Measurements from ENCODE around the gene GRIN2D. TPM values are rescaled to one million over a fixed set of nuclear protein-coding genes. Genes with fewer than 3 reads are reported as not detected.
A peak's percentile ranks its signal among the peaks of the same experiment; 100 is the strongest.

GRIN2D gene
- total RNA-seq, 2 donors from 2014 or later: 0.73 to 1.8 TPM

DNA sequence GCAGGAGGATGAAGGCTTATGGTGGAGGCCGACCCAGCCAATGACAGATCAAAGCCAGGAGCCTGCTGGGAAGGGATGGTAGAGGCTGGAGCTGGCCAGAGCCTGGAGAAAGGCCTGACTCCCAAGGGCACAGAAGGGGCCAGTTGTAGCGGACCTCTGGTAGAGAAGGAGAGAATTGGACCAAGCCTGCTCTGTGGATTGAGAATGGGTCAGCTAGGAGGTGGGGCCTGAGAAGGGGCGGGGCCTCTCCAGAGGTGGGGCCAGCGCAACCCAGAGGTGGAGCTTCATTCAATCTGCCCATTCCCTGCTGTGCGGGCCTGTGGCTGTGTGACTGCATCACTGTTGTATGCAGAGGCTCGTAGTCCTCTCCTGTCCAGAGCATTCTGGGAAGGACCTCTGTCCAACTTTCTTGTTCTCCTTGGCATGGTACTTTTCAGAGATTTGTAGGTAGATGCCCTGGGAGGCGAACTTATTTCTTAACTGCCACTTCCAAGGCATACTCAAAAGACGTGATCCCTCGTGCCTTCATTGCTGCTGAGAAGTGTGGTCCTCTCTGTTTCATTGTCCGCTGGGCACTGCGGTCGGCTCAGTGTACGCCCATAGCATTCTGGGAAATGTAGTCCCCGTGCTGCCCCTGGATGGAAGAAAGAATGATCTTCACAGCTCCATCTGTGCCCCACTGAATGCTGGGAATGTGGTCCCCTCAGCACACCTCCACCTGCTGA is 6.7 kb downstream of the GRIN2D start:
- WGBS: 61% methylated on average over 14 of the region's 14 CpGs
- no peak overlapping the region for H3K27ac ChIP-seq
- no peaks in the 10 kb centered on the region for H3K9me3 ChIP-seq
- H3K36me3 ChIP-seq: no peaks in the 10 kb centered on the region
- TF ChIP-seq POLR2AphosphoS5 (IDR thresholded peaks at IDR 0.05) (no peak), POLR2A (IDR thresholded peaks at IDR 0.05) (no peak)
- TF ChIP-seq, protein P1, sequence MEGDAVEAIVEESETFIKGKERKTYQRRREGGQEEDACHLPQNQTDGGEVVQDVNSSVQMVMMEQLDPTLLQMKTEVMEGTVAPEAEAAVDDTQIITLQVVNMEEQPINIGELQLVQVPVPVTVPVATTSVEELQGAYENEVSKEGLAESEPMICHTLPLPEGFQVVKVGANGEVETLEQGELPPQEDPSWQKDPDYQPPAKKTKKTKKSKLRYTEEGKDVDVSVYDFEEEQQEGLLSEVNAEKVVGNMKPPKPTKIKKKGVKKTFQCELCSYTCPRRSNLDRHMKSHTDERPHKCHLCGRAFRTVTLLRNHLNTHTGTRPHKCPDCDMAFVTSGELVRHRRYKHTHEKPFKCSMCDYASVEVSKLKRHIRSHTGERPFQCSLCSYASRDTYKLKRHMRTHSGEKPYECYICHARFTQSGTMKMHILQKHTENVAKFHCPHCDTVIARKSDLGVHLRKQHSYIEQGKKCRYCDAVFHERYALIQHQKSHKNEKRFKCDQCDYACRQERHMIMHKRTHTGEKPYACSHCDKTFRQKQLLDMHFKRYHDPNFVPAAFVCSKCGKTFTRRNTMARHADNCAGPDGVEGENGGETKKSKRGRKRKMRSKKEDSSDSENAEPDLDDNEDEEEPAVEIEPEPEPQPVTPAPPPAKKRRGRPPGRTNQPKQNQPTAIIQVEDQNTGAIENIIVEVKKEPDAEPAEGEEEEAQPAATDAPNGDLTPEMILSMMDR (IDR thresholded peaks at IDR 0.05): no peak
- DNase-seq (ENCODE audit: low spot score): no peak
- H3K4me1 ChIP-seq (replicated peaks): no peaks in the 10 kb centered on the region
- H3K27me3 ChIP-seq (replicated peaks; ENCODE audit: insufficient read depth): peaks cover 2% of the 10 kb centered on the region
- H3K4me3 ChIP-seq: no peak overlapping the region
- intact Hi-C loops (cut with DNase I): no loop called here

DNA sequence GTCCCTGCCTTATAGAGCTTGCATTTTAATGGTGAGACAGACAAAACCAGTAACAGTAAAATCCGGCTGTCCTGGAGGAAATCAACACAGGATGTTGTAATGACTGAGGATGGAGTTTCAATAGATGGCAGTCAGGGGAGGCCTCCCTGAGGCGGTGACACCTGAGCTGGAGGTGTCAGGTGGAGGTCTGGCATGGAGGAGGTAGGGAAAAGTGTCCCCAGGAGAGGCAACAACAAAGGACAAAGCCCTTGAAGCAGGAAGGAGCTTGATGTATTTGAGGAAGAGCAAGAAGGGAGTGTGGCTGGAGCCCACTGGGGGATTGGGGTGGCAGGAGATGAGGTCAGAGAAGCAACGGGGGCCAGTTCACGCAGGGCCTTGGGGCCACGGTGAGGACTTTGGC is 7.8 kb downstream of the GRIN2D start:
- peaks cover under 1% of the 10 kb centered on the region for H3K27me3 ChIP-seq (replicated peaks; ENCODE audit: insufficient read depth)
- intact Hi-C loops (cut with DNase I): no loop called here
- no peak for TF ChIP-seq POLR2A (IDR thresholded peaks at IDR 0.05)
- TF ChIP-seq, protein P1 (IDR thresholded peaks at IDR 0.05): no peak
- no peak for TF ChIP-seq POLR2AphosphoS5 (IDR thresholded peaks at IDR 0.05)
- no peaks in the 10 kb centered on the region for H3K9me3 ChIP-seq
- H3K4me1 ChIP-seq (replicated peaks): no peaks in the 10 kb centered on the region
- no peaks in the 10 kb centered on the region for H3K36me3 ChIP-seq
- H3K4me3 ChIP-seq: no peak overlapping the region
- 58% methylated on average over 5 of the region's 5 CpGs for WGBS
- no peak for DNase-seq (ENCODE audit: low spot score)
- H3K27ac ChIP-seq: no peak overlapping the region

DNA sequence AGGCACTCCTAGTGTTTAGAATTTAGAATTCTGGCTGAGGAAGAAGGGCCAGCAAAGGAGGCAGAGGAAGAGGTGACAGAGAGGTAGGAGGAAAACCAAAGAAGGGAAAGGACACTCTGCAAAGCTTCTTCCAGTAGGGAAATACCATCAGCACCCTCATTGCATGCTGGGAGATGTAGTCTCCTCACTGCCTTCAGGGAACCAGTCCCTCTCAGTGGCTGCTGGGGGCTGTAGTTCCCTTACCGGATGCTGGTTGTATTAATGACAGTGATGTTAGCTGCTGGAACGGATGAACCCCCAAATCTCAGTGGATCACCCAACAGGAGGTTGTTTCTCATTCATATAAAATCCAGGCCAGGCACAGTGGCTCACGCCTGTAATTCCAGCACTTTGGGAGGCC is 10.1 kb downstream of the GRIN2D start:
- peak; percentile 57 for TF ChIP-seq POLR2AphosphoS5 (IDR thresholded peaks at IDR 0.05)
- TF ChIP-seq, protein P1 (IDR thresholded peaks at IDR 0.05): no peak
- H3K4me3 ChIP-seq: no peak overlapping the region
- no peak overlapping the region for H3K27ac ChIP-seq
- intact Hi-C loops (cut with DNase I): no loop called here
- peak; percentile 46 for DNase-seq (ENCODE audit: low spot score)
- WGBS: 33% methylated on average over 3 of the region's 3 CpGs
- no peaks in the 10 kb centered on the region for H3K9me3 ChIP-seq
- no peaks in the 10 kb centered on the region for H3K4me1 ChIP-seq (replicated peaks)
- H3K27me3 ChIP-seq (replicated peaks; ENCODE audit: insufficient read depth): no peaks in the 10 kb centered on the region
- no peaks in the 10 kb centered on the region for H3K36me3 ChIP-seq

DNA sequence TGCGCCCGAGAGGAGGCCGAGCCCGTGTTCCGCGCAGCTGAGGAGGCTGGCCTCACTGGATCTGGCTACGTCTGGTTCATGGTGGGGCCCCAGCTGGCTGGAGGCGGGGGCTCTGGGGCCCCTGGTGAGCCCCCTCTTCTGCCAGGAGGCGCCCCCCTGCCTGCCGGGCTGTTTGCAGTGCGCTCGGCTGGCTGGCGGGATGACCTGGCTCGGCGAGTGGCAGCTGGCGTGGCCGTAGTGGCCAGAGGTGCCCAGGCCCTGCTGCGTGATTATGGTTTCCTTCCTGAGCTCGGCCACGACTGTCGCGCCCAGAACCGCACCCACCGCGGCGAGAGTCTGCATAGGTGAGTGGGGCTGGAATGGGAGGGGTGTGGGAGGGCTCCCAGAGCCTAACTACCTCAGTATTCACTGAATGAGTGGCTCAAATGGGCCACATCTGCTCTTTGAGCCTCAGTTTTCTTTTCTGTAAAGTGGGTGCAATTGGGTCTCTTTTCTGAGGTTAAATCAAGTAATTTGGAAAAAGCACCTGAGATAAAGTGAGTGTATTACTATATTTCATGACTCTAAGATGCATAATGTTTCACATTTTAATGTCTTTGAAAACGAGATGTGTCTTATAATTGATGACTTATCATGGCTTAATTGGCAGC is 11.7 kb downstream of the GRIN2D start:
- WGBS: 89% methylated on average over 21 of the region's 27 CpGs
- intact Hi-C loops (cut with DNase I): no loop called here
- no peaks in the 10 kb centered on the region for H3K27me3 ChIP-seq (replicated peaks; ENCODE audit: insufficient read depth)

More for the DNA sequence above, 11.7 kb downstream of the GRIN2D start:
- Histone ChIP-seq H3K4me3 (no peak overlapping the region), H3K9me3 (no peaks in the 10 kb centered on the region), H3K27ac (no peak overlapping the region), H3K4me1 (replicated peaks) (no peaks in the 10 kb centered on the region), H3K36me3 (no peaks in the 10 kb centered on the region)
- TF ChIP-seq, protein P1 (IDR thresholded peaks at IDR 0.05): no peak
- TF ChIP-seq POLR2AphosphoS5 (IDR thresholded peaks at IDR 0.05) (no peak), POLR2A (IDR thresholded peaks at IDR 0.05) (no peak)
- DNase-seq (ENCODE audit: low spot score): no peak
